Hepatocyte (in vitro differentiated cells): ENCODE data around the gene PSMG3.

Source experiments
- EZH2 ChIP-seq: fragments of 200-600 bp; sonication (generic); IDR thresholded peaks from 2 replicates; pipeline ENCODE4 v1.6.1; 2016; ENCODE audit warnings: antibody characterized with exemption, mild to moderate bottlenecking, borderline replicate concordance
- TF ChIP-seq, protein P1 (sequence below): fragments of 200-600 bp; sonication (generic); IDR thresholded peaks from 2 replicates; pipeline ENCODE4 v1.5.1; 2016; ENCODE audit warnings: antibody characterized with exemption, mild to moderate bottlenecking; ENCODE audit not compliant: poor library complexity

GRCh38 chr7:1584700-1585099 lies 14.9 kb upstream of the PSMG3 start:
- TF ChIP-seq, protein P1, sequence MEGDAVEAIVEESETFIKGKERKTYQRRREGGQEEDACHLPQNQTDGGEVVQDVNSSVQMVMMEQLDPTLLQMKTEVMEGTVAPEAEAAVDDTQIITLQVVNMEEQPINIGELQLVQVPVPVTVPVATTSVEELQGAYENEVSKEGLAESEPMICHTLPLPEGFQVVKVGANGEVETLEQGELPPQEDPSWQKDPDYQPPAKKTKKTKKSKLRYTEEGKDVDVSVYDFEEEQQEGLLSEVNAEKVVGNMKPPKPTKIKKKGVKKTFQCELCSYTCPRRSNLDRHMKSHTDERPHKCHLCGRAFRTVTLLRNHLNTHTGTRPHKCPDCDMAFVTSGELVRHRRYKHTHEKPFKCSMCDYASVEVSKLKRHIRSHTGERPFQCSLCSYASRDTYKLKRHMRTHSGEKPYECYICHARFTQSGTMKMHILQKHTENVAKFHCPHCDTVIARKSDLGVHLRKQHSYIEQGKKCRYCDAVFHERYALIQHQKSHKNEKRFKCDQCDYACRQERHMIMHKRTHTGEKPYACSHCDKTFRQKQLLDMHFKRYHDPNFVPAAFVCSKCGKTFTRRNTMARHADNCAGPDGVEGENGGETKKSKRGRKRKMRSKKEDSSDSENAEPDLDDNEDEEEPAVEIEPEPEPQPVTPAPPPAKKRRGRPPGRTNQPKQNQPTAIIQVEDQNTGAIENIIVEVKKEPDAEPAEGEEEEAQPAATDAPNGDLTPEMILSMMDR: no peak
- no peak for TF ChIP-seq EZH2
